GM19099 (cell line): ENCODE measurements around the gene ARMH1.

Experiments used
- POLR2A ChIP-seq: IDR thresholded peaks from 3 replicates; pipeline ENCODE4 v1.6.1; 2011; ENCODE audit warnings: low read depth; ENCODE audit not compliant: insufficient read length; ENCODE audit errors: extremely low read depth

Gene ARMH1

GRCh38 chr1:44694863-44695478 lies 20.5 kb downstream of the ARMH1 start:
- TF ChIP-seq POLR2A: no peak

GRCh38 chr1:44695671-44696070 lies 21.2 kb downstream of the ARMH1 start:
- no peak for TF ChIP-seq POLR2A

GRCh38 chr1:44696101-44696500 lies 21.6 kb downstream of the ARMH1 start:
- no peak for TF ChIP-seq POLR2A

GRCh38 chr1:44696789-44697345 lies 22.4 kb downstream of the ARMH1 start:
- no peak for TF ChIP-seq POLR2A

- TF ChIP-seq POLR2A: no peak
Measured at GRCh38 chr1:44698138-44698537, 23.6 kb downstream of the ARMH1 start.

- no peak for TF ChIP-seq POLR2A
Measured at GRCh38 chr1:44700573-44700972, 26.1 kb downstream of the ARMH1 start.

GRCh38 chr1:44701141-44701573 lies 26.6 kb downstream of the ARMH1 start:
- no peak for TF ChIP-seq POLR2A

GRCh38 chr1:44705470-44705869 lies 31.0 kb downstream of the ARMH1 start:
- no peak for TF ChIP-seq POLR2A

- no peak for TF ChIP-seq POLR2A
Measured at GRCh38 chr1:44705938-44706337, 31.4 kb downstream of the ARMH1 start.

- no peak for TF ChIP-seq POLR2A
Measured at GRCh38 chr1:44707112-44707881, 32.8 kb downstream of the ARMH1 start.

- TF ChIP-seq POLR2A: no peak
Measured at GRCh38 chr1:44707959-44708831, 33.7 kb downstream of the ARMH1 start.

- TF ChIP-seq POLR2A: no peak
Measured at GRCh38 chr1:44713321-44713781, 38.8 kb downstream of the ARMH1 start.

- no peak for TF ChIP-seq POLR2A
Measured at GRCh38 chr1:44714532-44714931, 40.0 kb downstream of the ARMH1 start.

GRCh38 chr1:44714944-44715571 lies 40.5 kb downstream of the ARMH1 start:
- TF ChIP-seq POLR2A: no peak

- TF ChIP-seq POLR2A: no peak
Measured at GRCh38 chr1:44717156-44717555, 42.6 kb downstream of the ARMH1 start.

GRCh38 chr1:44717653-44718052 lies 43.1 kb downstream of the ARMH1 start:
- no peak for TF ChIP-seq POLR2A
